PC-9 (cell line): ENCODE results near the gene PACSIN1.

ENCODE experiments used
- EZH2 ChIP-seq: fragments of 200-600 bp; sonication (generic); IDR thresholded peaks from 2 replicates; pipeline ENCODE4 v1.8.0; 2017; ENCODE audit warnings: antibody characterized with exemption, low read depth
- TF ChIP-seq, protein P1 (sequence below): fragments of 200-600 bp; sonication (generic); conservative IDR thresholded peaks from 2 replicates; pipeline ENCODE4 v1.6.1; 2017; ENCODE audit warnings: mixed run types, antibody characterized with exemption, mild to moderate bottlenecking, moderate library complexity

DNA sequence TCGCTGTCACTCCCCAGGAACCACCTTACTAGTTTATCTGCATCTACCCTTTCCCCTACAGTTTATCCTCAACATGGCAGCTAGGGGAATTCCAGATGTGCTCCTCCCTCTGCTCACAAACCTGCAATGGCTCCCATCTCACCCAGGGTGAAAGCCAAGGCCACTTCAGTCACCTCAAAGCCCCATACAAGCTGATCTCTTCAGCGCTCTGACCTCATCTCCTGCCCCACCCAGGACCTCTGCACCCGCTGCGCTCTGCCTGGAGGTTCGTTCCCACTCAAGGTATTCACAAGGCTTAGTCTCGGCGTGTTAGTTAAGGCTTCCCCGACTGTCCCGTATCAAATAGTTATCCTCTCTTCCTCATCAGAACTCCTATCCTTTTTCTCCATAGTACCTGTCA lies 118.8 kb downstream of the PACSIN1 start:
- TF ChIP-seq, protein P1, sequence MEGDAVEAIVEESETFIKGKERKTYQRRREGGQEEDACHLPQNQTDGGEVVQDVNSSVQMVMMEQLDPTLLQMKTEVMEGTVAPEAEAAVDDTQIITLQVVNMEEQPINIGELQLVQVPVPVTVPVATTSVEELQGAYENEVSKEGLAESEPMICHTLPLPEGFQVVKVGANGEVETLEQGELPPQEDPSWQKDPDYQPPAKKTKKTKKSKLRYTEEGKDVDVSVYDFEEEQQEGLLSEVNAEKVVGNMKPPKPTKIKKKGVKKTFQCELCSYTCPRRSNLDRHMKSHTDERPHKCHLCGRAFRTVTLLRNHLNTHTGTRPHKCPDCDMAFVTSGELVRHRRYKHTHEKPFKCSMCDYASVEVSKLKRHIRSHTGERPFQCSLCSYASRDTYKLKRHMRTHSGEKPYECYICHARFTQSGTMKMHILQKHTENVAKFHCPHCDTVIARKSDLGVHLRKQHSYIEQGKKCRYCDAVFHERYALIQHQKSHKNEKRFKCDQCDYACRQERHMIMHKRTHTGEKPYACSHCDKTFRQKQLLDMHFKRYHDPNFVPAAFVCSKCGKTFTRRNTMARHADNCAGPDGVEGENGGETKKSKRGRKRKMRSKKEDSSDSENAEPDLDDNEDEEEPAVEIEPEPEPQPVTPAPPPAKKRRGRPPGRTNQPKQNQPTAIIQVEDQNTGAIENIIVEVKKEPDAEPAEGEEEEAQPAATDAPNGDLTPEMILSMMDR: no peak
- no peak for TF ChIP-seq EZH2
